Epithelial cell of proximal tubule (primary cell): Measurements from ENCODE around the gene RPS5. TPM values are rescaled to one million over a fixed set of nuclear protein-coding genes. Genes with fewer than 3 reads are reported as not detected.

Experiments
- DNase-seq: peaks from one replicate; pipeline ENCODE4 v3.0.0-alpha.2; 2011; ENCODE audit warnings: low read depth
- H3K4me3 ChIP-seq: 2 replicates; pipeline ENCODE4 v1.5.1; 2011; ENCODE audit warnings: low read depth, mild to moderate bottlenecking, low read length
- total RNA-seq: library from RNA; depleted of rRNA; stranded (reverse); fragments of >200 nt; gene quantifications from 2 replicates; pipeline ENCODE4 v1.2.3, GENCODE V29; 2015
- TF ChIP-seq, protein P1 (sequence below): conservative IDR thresholded peaks from 2 replicates; pipeline ENCODE4 v1.5.1; 2012; ENCODE audit warnings: low read depth, mild to moderate bottlenecking, low read length

Gene RPS5
- total RNA-seq, 1 donor from 2014 or later, result 1,628 TPM

DNA sequence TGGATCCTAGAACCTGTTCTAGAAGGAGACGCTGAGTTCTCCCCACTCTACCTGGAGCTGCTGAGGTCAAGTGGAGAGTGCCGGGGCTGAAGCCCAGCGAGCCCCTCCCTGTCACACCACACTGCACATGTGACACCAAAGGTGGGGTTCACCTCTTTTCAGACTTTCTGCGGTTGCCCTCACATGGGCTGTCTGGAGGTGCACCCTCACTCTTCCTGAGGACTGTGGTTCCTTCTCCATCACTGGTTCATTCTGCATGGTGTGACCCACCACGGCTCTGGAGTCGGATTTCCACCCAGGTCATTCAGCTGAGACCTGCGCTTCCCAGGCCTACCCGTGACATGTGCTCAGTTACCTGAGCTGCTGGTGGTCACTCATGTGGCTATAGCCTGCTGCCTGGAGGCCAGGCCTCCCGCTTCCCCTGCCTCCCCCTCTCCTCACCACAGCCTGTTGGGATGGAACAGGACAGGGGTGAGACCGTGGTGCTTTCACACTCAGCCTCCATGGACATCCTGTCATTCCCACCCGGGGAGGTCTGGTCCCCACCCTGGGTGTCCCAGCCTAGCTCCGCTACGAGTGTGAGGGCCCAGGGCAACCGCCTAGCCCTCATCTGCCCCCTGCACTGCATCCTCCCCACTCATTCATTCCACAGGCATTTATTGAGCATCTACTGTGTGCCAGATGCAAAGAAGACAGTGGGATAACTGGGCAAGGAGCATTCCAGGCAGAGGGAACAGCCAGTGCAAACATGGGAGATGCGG is 33.2 kb upstream of the RPS5 start:
- H3K4me3 ChIP-seq, result no peak overlapping the region
- TF ChIP-seq, protein P1, sequence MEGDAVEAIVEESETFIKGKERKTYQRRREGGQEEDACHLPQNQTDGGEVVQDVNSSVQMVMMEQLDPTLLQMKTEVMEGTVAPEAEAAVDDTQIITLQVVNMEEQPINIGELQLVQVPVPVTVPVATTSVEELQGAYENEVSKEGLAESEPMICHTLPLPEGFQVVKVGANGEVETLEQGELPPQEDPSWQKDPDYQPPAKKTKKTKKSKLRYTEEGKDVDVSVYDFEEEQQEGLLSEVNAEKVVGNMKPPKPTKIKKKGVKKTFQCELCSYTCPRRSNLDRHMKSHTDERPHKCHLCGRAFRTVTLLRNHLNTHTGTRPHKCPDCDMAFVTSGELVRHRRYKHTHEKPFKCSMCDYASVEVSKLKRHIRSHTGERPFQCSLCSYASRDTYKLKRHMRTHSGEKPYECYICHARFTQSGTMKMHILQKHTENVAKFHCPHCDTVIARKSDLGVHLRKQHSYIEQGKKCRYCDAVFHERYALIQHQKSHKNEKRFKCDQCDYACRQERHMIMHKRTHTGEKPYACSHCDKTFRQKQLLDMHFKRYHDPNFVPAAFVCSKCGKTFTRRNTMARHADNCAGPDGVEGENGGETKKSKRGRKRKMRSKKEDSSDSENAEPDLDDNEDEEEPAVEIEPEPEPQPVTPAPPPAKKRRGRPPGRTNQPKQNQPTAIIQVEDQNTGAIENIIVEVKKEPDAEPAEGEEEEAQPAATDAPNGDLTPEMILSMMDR, result no peak
- DNase-seq, result no peak

- TF ChIP-seq, protein P1, result no peak
- no peak for DNase-seq
- H3K4me3 ChIP-seq, result no peak overlapping the region
Measured at GRCh38 chr19:58354478-58355030, 32.5 kb upstream of the RPS5 start.

DNA sequence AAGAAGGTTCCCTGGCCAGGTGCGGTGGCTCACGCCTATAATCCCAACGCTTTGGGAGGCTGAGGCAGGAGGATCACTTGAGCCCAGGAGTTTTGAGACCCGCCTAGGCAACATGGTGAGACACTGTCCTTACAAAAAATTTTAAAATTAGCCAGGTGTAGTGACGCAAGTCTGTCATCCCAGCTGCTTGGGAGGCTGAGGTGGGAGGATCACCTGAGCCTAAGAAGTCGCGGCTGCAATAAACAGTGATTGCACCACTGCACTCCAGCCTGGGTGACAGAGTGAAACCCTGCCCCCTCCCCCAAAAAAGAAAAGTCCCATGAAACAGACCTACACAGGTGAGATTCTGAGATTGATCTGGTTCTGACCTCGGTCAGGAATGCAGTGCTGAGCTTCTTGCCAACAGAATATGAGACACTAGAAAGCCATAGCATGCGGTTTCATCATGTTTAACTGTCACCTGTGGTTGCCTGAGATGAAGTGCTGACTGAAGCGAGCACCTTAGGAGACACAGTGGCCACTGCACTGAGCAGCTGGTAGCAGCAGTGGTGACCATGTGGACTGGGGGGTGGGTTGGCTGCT is 31.8 kb upstream of the RPS5 start:
- no peak for DNase-seq
- H3K4me3 ChIP-seq, result no peak overlapping the region
- TF ChIP-seq, protein P1, result no peak

DNA sequence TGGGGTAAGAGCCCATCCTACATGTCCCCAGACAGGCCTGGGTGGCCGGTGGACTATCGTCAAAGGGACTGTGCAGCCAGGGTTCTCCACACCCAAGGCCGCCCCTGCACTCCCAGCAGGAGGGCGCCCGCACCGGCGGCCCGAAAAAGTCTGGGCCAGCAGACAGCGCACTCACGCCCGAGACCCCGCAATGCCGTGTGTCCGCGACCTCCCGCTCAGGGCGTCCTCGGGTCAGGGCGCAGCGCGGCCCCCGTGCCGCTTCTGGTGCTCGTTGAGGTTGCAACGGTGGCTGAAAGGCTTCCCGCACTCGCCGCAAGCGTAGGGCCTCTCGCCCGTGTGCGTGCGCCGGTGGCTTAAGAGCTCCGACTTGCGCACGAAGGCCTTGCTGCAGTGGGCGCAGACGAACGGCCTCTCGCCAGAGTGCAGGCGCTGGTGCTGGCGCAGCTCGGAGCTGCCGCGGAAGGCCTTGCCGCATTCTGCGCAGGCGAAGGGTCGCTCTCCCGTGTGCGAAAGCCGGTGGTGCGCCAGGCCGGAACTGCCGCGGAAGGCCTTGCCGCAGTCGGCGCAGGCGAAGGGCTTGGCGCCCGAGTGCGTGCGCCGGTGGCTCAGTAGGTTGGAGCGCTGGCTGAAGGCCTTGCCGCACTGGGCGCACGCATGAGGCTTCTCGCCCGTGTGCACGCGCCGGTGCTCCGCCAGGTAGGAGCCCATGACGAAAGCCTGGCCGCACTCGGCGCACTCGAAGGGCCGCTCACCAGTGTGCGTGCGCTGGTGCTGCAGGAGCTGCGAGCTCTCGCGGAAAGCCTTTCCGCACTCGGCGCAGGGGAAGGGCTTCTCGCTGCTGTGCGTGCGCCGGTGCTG is 30.9 kb upstream of the RPS5 start:
- TF ChIP-seq, protein P1, result no peak
- no peak overlapping the region for H3K4me3 ChIP-seq
- no peak for DNase-seq

- no peak for DNase-seq
- H3K4me3 ChIP-seq, result no peak overlapping the region
- TF ChIP-seq, protein P1, result no peak
Measured at GRCh38 chr19:58356766-58357480, 30.1 kb upstream of the RPS5 start.

GRCh38 chr19:58357481-58358145 is 29.5 kb upstream of the RPS5 start:
- H3K4me3 ChIP-seq, result no peak overlapping the region
- TF ChIP-seq, protein P1, result no peak

More at GRCh38 chr19:58357481-58358145, 29.5 kb upstream of the RPS5 start:
- DNase-seq, result no peak
